ENCODE data around the gene GSTM2.

The GSTM2 gene

GRCh38 chr1:109714661-109715372 lies 47.0 kb downstream of the GSTM2 start:
- DNase-seq (ENCODE audit: low read depth), result no peak

DNA sequence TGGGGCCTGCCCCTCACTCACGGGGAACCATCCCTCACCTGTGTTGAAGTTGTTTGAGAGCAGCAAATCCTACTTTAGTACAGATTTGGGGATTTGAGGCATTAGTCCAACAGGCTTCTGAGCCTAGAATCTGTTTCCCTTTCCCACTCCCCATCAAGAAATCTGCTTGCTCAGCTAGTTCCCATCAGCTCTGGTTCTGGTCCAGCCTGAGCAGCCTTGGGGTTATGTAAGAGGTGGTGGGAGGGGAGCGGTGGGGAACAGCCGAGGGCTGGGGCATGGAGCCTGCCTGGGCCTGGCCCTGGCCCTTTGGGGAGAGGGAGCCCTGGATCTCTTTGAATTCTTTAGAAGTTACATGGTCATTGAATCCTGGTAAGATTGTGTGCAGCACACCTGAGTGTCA lies 48.3 kb downstream of the GSTM2 start:
- DNase-seq (ENCODE audit: low read depth), result no peak

- no peak for DNase-seq (ENCODE audit: low read depth)
Measured at GRCh38 chr1:109716570-109717090, 48.8 kb downstream of the GSTM2 start.

- no peak for DNase-seq (ENCODE audit: low read depth)
Measured at GRCh38 chr1:109717729-109718128, 49.9 kb downstream of the GSTM2 start.

DNA sequence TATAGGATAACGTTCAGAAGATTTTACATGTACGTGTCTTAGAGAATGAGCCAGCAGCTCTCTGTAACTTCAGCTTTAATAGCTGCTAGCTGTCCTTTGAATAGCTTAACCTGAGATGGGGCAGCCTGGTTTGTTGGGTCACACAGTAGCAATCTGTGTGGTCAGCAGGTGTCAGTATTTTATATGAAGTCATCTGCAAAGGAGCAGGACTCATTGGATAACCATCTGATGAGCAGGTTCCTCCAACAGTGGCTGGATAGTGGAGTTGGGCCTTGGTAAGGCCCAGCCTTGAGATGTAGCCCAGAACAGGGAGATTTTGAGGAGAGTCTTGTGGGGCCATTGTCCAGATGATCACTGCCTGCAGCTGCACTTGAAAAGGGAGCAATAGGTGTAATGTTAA lies 50.6 kb downstream of the GSTM2 start:
- DNase-seq (ENCODE audit: low read depth), result no peak

DNA sequence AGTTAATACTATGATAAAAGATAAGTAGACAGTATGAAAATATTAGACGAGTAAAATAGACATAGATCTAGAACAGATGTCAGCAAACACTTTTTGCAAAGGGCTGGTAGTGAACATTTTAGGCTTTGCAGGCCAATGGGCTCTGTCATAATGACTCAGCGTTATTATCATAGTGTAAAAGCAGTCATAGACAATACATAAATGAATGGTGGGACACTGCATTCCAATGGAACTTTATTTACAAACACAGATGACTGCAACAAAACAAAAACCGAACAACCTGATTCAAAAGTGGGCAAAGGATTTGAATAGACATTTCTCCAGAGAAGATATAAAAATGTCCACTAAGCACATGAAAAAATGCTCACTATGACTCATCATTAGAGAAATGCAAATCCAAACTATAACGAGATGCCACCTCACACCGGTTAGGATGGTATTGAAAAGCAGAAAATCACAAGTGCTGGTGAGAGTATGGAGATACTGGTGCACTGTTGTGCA lies 51.5 kb downstream of the GSTM2 start:
- DNase-seq (ENCODE audit: low read depth), result no peak

DNA sequence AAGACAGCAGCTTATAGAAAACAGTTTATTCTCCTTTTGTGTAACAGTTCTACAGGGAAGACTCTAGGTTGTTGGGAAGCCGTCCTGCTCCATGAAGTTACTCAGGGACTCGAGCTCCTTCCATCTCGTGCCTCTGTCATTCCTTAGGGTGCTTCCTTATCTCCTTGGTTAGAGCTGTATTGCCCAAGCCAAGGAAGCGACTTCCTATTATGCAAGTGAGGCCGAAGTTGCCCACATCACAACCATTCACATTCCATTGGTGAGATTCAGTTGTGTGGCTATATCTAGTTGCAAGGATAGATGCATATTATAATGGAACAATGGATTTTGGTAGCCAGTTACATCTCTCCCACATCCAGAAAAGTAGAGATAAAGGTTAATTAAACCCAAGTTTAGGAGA lies 53.2 kb downstream of the GSTM2 start:
- no peak for DNase-seq (ENCODE audit: low read depth)

- DNase-seq (ENCODE audit: low read depth), result no peak
Measured at GRCh38 chr1:109721971-109722370, 54.1 kb downstream of the GSTM2 start.

DNA sequence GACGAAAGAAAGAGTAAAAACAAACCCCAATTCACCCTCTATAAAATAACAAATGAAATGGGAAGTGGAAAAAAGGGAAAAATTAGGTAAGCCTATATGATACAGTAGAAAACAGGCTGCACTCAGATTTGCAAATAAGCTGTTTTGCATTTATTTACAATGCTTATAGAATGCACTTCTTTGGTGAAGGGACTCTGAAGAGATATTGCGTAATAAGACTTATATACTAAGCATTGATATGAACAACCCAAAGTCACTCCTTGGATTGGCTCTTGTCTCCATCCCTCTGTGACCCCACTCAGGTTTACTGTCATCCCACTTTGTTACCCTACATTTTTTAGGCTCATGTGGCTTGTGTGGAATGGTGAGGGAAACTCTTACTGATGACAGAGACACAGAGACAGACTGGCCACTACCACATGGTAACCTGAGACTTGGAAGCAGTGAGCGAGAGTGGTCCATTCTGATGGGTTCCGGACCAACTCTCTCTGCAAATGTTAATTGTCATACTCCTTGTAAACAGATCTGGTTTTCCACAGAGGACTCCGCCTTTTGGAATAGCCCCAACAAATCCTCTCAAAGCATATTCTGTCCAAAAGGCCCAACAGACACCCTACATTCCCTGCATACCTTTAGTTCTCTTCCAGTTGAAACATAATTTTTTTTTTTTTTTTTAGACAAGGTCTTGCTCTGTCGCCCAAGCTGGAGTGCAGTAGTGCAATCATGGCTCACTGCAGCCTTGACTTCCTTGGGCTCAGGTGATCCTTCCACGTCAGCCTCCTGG lies 55.2 kb downstream of the GSTM2 start:
- no peak for DNase-seq (ENCODE audit: low read depth)
